H9 (cell line): Measurements from ENCODE around the gene CCDC134. TPM values are rescaled to one million over a fixed set of nuclear protein-coding genes. Genes with fewer than 3 reads are reported as not detected.
"Not testable (repeated sequence)": the region's sequence is repeated elsewhere in the genome, so short reads cannot be mapped to it uniquely, and the experiment has no call there.

Experiments
- DNase-seq: peaks from one replicate; pipeline ENCODE4 v3.0.0-alpha.2; 2017
- H2AFZ ChIP-seq: one replicate; pipeline ENCODE4 v1.6.1; 2013; ENCODE audit warnings: mild to moderate bottlenecking, low read length, control low read depth, moderate library complexity
- H2AK5ac ChIP-seq: 2 replicates; pipeline ENCODE4 v1.6.1; 2013; ENCODE audit warnings: low read length, control low read depth, mixed read lengths; ENCODE audit not compliant: insufficient read length
- H2BK120ac ChIP-seq: one replicate; pipeline ENCODE4 v1.6.1; 2013; ENCODE audit warnings: low read depth, mild to moderate bottlenecking, low read length, control low read depth, inconsistent platforms; ENCODE audit not compliant: poor library complexity, severe bottlenecking
- H2BK12ac ChIP-seq: 2 replicates; pipeline ENCODE4 v1.6.1; 2013; ENCODE audit warnings: low read length, control low read depth, mixed read lengths, low read depth; ENCODE audit not compliant: insufficient read length
- H2BK15ac ChIP-seq: 2 replicates; pipeline ENCODE4 v1.6.1; 2013; ENCODE audit warnings: low read depth, low read length, control low read depth
- H2BK20ac ChIP-seq: one replicate; pipeline ENCODE4 v1.6.1; 2013; ENCODE audit warnings: low read depth, mild to moderate bottlenecking, low read length, control low read depth, inconsistent platforms; ENCODE audit not compliant: poor library complexity, severe bottlenecking
- H2BK5ac ChIP-seq: 2 replicates; pipeline ENCODE4 v1.6.1; 2013; ENCODE audit warnings: low read length, control low read depth, mixed read lengths; ENCODE audit not compliant: insufficient read length
- H3K14ac ChIP-seq: 2 replicates; pipeline ENCODE4 v1.6.1; 2013; ENCODE audit warnings: low read length, control low read depth; ENCODE audit not compliant: insufficient read depth
- H3K18ac ChIP-seq: 2 replicates; pipeline ENCODE4 v1.6.1; 2013; ENCODE audit warnings: low read depth, mild to moderate bottlenecking, mixed read lengths, low read length, control low read depth; ENCODE audit not compliant: insufficient read length
- H3K23ac ChIP-seq: 2 replicates; pipeline ENCODE4 v1.6.1; 2013; ENCODE audit warnings: low read length, control low read depth, mixed read lengths, low read depth; ENCODE audit not compliant: insufficient read length
- H3K23me2 ChIP-seq: 2 replicates; pipeline ENCODE4 v1.6.1; 2013; ENCODE audit warnings: low read depth, mild to moderate bottlenecking, mixed read lengths, low read length, control low read depth; ENCODE audit not compliant: insufficient read length, poor library complexity, severe bottlenecking
- H3K27ac ChIP-seq: 2 replicates; pipeline ENCODE4 v1.5.1; 2013; ENCODE audit warnings: low read length, control low read depth, mixed read lengths, low read depth; ENCODE audit not compliant: insufficient read length
- H3K27me3 ChIP-seq: 2 replicates; pipeline ENCODE4 v1.6.1; 2013; ENCODE audit warnings: low read length, control low read depth, inconsistent platforms; ENCODE audit not compliant: insufficient read depth
- H3K4ac ChIP-seq: 2 replicates; pipeline ENCODE4 v1.6.1; 2013; ENCODE audit warnings: low read depth, mild to moderate bottlenecking, control low read depth, inconsistent platforms, low read length, moderate library complexity
- H3K4me1 ChIP-seq: 2 replicates; pipeline ENCODE4 v1.6.1; 2013; ENCODE audit warnings: low read length, control low read depth, inconsistent platforms; ENCODE audit not compliant: insufficient read depth
- H3K4me2 ChIP-seq: 2 replicates; pipeline ENCODE4 v1.6.1; 2013; ENCODE audit warnings: low read length, control low read depth, mixed read lengths; ENCODE audit not compliant: insufficient read length, insufficient read depth
- H3K56ac ChIP-seq: 2 replicates; pipeline ENCODE4 v1.6.1; 2013; ENCODE audit warnings: low read depth, mild to moderate bottlenecking, mixed read lengths, low read length, control low read depth; ENCODE audit not compliant: insufficient read length
- H3K79me1 ChIP-seq: 2 replicates; pipeline ENCODE4 v1.6.1; 2013; ENCODE audit warnings: low read depth, mild to moderate bottlenecking, moderate library complexity, low read length, control low read depth, inconsistent platforms; ENCODE audit not compliant: insufficient read depth, poor library complexity, severe bottlenecking
- H3K79me2 ChIP-seq: 2 replicates; pipeline ENCODE4 v1.6.1; 2013; ENCODE audit warnings: low read length, control low read depth, inconsistent platforms; ENCODE audit not compliant: insufficient read depth
- H3K9ac ChIP-seq: 2 replicates; pipeline ENCODE4 v1.6.1; 2013; ENCODE audit warnings: low read length, control low read depth, mixed read lengths; ENCODE audit not compliant: insufficient read length; ENCODE audit errors: extremely low read depth
- H3K9me3 ChIP-seq: one replicate; pipeline ENCODE4 v1.6.1; 2013; ENCODE audit warnings: low read depth, low read length, inconsistent platforms; ENCODE audit not compliant: control insufficient read depth
- H3T11ph ChIP-seq: one replicate; pipeline ENCODE4 v1.6.1; 2013; ENCODE audit warnings: mild to moderate bottlenecking, low read length, control low read depth, inconsistent platforms
- H4K20me1 ChIP-seq: one replicate; pipeline ENCODE4 v1.6.1; 2013; ENCODE audit not compliant: control insufficient read depth, insufficient read length, insufficient read depth
- H4K5ac ChIP-seq: 2 replicates; pipeline ENCODE4 v1.6.1; 2013; ENCODE audit warnings: low read depth, mild to moderate bottlenecking, mixed read lengths, low read length, control low read depth; ENCODE audit not compliant: insufficient read length
- H4K8ac ChIP-seq: replicated peaks from 2 replicates; pipeline ENCODE4 v1.6.1; 2013; ENCODE audit warnings: low read length, control low read depth, mixed read lengths, low read depth; ENCODE audit not compliant: insufficient read length
- H4K91ac ChIP-seq: 2 replicates; pipeline ENCODE4 v1.6.1; 2013; ENCODE audit warnings: low read depth, mild to moderate bottlenecking, moderate library complexity, mixed read lengths, low read length, control low read depth; ENCODE audit not compliant: insufficient read length
- H3K27ac Mint-ChIP-seq, 3 experiments: 2 replicates in 2 of 3; 3 replicates in 1 of 3; pipeline ENCODE4 v1.8.0; 2020 to 2021; ENCODE audit warnings: mixed read lengths in 3 of 3, mild to moderate bottlenecking in 1 of 3, moderate library complexity in 1 of 3
- H3K27me3 Mint-ChIP-seq: 2 replicates; pipeline ENCODE4 v1.8.0; 2021; ENCODE audit warnings: low read depth, mild to moderate bottlenecking, moderate library complexity, mixed read lengths
- H3K36me3 Mint-ChIP-seq, 3 experiments: 2 replicates in 2 of 3; 3 replicates in 1 of 3; pipeline ENCODE4 v1.8.0; 2020 to 2021; ENCODE audit warnings: low read depth in 3 of 3, mixed read lengths in 3 of 3; ENCODE audit not compliant: insufficient read depth in 1 of 3
- H3K4me1 Mint-ChIP-seq, 2 experiments: 2 replicates each; pipeline ENCODE4 v1.8.0; 2020; ENCODE audit warnings: mixed read lengths in 2 of 2
- H3K4me3 Mint-ChIP-seq, 2 experiments: 2 replicates in 1 of 2; 3 replicates in 1 of 2; pipeline ENCODE4 v1.8.0; 2020 to 2021; ENCODE audit warnings: mild to moderate bottlenecking in 2 of 2, mixed read lengths in 2 of 2, moderate library complexity in 1 of 2
- H3K9me3 Mint-ChIP-seq, 2 experiments: 2 replicates in 1 of 2; 3 replicates in 1 of 2; pipeline ENCODE4 v1.8.0; 2020; ENCODE audit warnings: mild to moderate bottlenecking in 2 of 2, mixed read lengths in 2 of 2, moderate library complexity in 1 of 2
- CTCF ChIP-seq: fragments of 200-600 bp; sonication (generic); conservative IDR thresholded peaks from 3 replicates; pipeline ENCODE4 v1.8.0; 2021; ENCODE audit warnings: antibody characterized with exemption, mild to moderate bottlenecking
- WGBS: extraction: QIAGEN DNeasy Blood & Tissue Kit; methylation state at CpG from one replicate; pipeline ENCODE4 v1.1.7; 2013; ENCODE audit warnings: missing lambda C conversion rate, low lambda C conversion rate, mixed read lengths; ENCODE audit not compliant: insufficient read length; ENCODE audit errors: extremely low coverage; 5-methylcytosine and 5-hydroxymethylcytosine counted together
- total RNA-seq: library from RNA; stranded (reverse); gene quantifications from 2 replicates; pipeline ENCODE4 v1.2.1, GENCODE V29; 2021

CCDC134 gene
- total RNA-seq, 1 experiment from 2014 or later, result 20.7 TPM

- Histone ChIP-seq H4K91ac (no peak overlapping the region), H2BK12ac (no peak overlapping the region), H3K4me1 (no peaks in the 10 kb centered on the region; the same call in 1 of the 2 replicates), H2AFZ (no peak overlapping the region), H4K20me1 (peaks cover 2% of the 10 kb centered on the region), H3K27ac (no peak overlapping the region), H2BK20ac (no peak overlapping the region), H3K27me3 (no peaks in the 10 kb centered on the region), H3K79me2 (peaks cover 41% of the 10 kb centered on the region), H3K23me2 (peaks cover 11% of the 10 kb centered on the region), H3K4ac (no peak overlapping the region; the same call in 1 of the 2 replicates), H3K18ac (peak overlapping the region; percentile 56), H4K5ac (no peak overlapping the region), H3K79me1 (peaks cover 3% of the 10 kb centered on the region), H2BK5ac (no peak overlapping the region), H3K23ac (no peak overlapping the region), H3K9me3 (no peaks in the 10 kb centered on the region), H2BK15ac (no peak overlapping the region), H3T11ph (no peak overlapping the region), H3K14ac (peak overlapping the region; percentile 65), H3K4me2 (peak overlapping the region; percentile 92), H3K56ac (no peak overlapping the region), H3K9ac (peak overlapping the region; percentile 71), H2AK5ac (no peak overlapping the region), H4K8ac (no peak overlapping the region), H2BK120ac (peak overlapping the region; percentile 50)
- H3K4me1 Mint-ChIP-seq, result peaks cover 44 to 50% of the 10 kb centered on the region in 2 experiments
- H3K27me3 Mint-ChIP-seq, result no peaks in the 10 kb centered on the region
- no peaks in the 10 kb centered on the region for H3K9me3 Mint-ChIP-seq
- WGBS, result no CpG with 5 or more reads among the region's 14 CpGs
- no peak for TF ChIP-seq CTCF
- H3K4me3 Mint-ChIP-seq, result peak overlapping the region; percentile 97 to 98
- H3K36me3 Mint-ChIP-seq, result peaks cover 27 to 37% (median 33%) of the 10 kb centered on the region in 3 experiments
- peak overlapping the region; percentile 96 to 99 (median 98) for H3K27ac Mint-ChIP-seq
- no peak for DNase-seq
These were observed 33.8 kb downstream of the CCDC134 start for GRCh38 chr22:41834005-41834944.

- not testable (repeated sequence) for H4K20me1 ChIP-seq, H2BK15ac ChIP-seq, H3K23ac ChIP-seq, H3K79me1 ChIP-seq, H3K9ac ChIP-seq, H3T11ph ChIP-seq, H4K8ac ChIP-seq, H2BK120ac ChIP-seq, H4K5ac ChIP-seq, H3K9me3 ChIP-seq, DNase-seq, H3K27me3 Mint-ChIP-seq, H2BK5ac ChIP-seq, H3K4ac ChIP-seq, H2AFZ ChIP-seq, H3K56ac ChIP-seq, H4K91ac ChIP-seq, H3K9me3 Mint-ChIP-seq, H3K27me3 ChIP-seq, H3K4me1 ChIP-seq, H3K4me2 ChIP-seq, H3K27ac ChIP-seq, H2AK5ac ChIP-seq, H2BK20ac ChIP-seq, H2BK12ac ChIP-seq, H3K14ac ChIP-seq, H3K18ac ChIP-seq
- Mint-ChIP-seq H3K27ac (peak overlapping the region in 1 of 3 experiments; percentile 82; a peak in 1 of 7 replicates), H3K4me3 (0 out of 5 replicates have a peak overlapping the region, but pooled peaks of 1 of the 2 experiments have one; percentile 17), H3K36me3 (peaks cover 28 to 46% (median 34%) of the 10 kb centered on the region in 3 experiments), H3K4me1 (peaks cover 47 to 52% of the 10 kb centered on the region in 2 experiments)
- Histone ChIP-seq H3K23me2 (peaks cover 11% of the 10 kb centered on the region), H3K79me2 (peaks cover 49% of the 10 kb centered on the region)
- WGBS, result no CpG with 5 or more reads among the region's 8 CpGs
These were observed 35.0 kb downstream of the CCDC134 start for GRCh38 chr22:41835462-41835861.
